Glomerular endothelial cell (primary cell): ENCODE measurements around the gene TRIP13. TPM values are rescaled to one million over a fixed set of nuclear protein-coding genes. Genes with fewer than 3 reads are reported as not detected.
"Not testable (repeated sequence)": the region's sequence is repeated elsewhere in the genome, so short reads cannot be mapped to it uniquely, and the experiment has no call there.

ENCODE experiments used
- DNase-seq: peaks from one replicate; pipeline ENCODE4 v3.0.0-alpha.2; 2011; ENCODE audit warnings: low read depth, low spot score; ENCODE audit errors: extremely low read depth
- total RNA-seq: library from RNA; depleted of rRNA; stranded (reverse); fragments of >200 nt; gene quantifications from 2 replicates; pipeline ENCODE4 v1.2.3, GENCODE V29; 2015

The TRIP13 gene
- total RNA-seq, 1 donor from 2014 or later = 15.8 TPM

GRCh38 chr5:916441-917293, 24.0 kb downstream of the TRIP13 start:
- DNase-seq = no peak

- DNase-seq = not testable (repeated sequence)
These were observed 26.0 kb downstream of the TRIP13 start for GRCh38 chr5:918717-919116.

GRCh38 chr5:919356-920000, 26.8 kb downstream of the TRIP13 start:
- no peak for DNase-seq

- no peak for DNase-seq
These were observed 27.6 kb downstream of the TRIP13 start for GRCh38 chr5:920321-920720.

GRCh38 chr5:921456-922435, 29.1 kb downstream of the TRIP13 start:
- DNase-seq = no peak

- no peak for DNase-seq
These were observed 30.0 kb downstream of the TRIP13 start for GRCh38 chr5:922436-923280.

GRCh38 chr5:923281-923873, 30.7 kb downstream of the TRIP13 start:
- no peak for DNase-seq

GRCh38 chr5:926417-927171, 33.9 kb downstream of the TRIP13 start:
- no peak for DNase-seq

- no peak for DNase-seq
These were observed 34.7 kb downstream of the TRIP13 start for GRCh38 chr5:927172-928015.

- not testable (repeated sequence) for DNase-seq
These were observed 36.5 kb downstream of the TRIP13 start for GRCh38 chr5:929182-929581.

GRCh38 chr5:929596-929995, 36.9 kb downstream of the TRIP13 start:
- DNase-seq = no peak

- no peak for DNase-seq
These were observed 38.2 kb downstream of the TRIP13 start for GRCh38 chr5:930866-931265.

GRCh38 chr5:931570-932145, 39.0 kb downstream of the TRIP13 start:
- DNase-seq = no peak

GRCh38 chr5:932151-932627, 39.5 kb downstream of the TRIP13 start:
- no peak for DNase-seq

- DNase-seq = no peak
These were observed 40.1 kb downstream of the TRIP13 start for GRCh38 chr5:932628-933250.

- DNase-seq = no peak
These were observed 40.7 kb downstream of the TRIP13 start for GRCh38 chr5:933251-933861.

- not testable (repeated sequence) for DNase-seq
These were observed 41.3 kb downstream of the TRIP13 start for GRCh38 chr5:933951-934350.
